HepG2 (cell line): Measurements from ENCODE around the gene ALKBH2. TPM values are rescaled to one million over a fixed set of nuclear protein-coding genes. Genes with fewer than 3 reads are reported as not detected.

Source experiments
- DR1 ChIP-seq: sonication (generic); formaldehyde crosslinking; IDR thresholded peaks from 2 replicates; pipeline ENCODE4 v1.8.0; 2021; ENCODE audit warnings: mild to moderate bottlenecking, missing genetic modification reagents, inconsistent platforms
- E2F2 ChIP-seq: sonication (generic); formaldehyde crosslinking; IDR thresholded peaks from 2 replicates; pipeline ENCODE4 v1.4.0; 2020; ENCODE audit warnings: missing genetic modification reagents, borderline replicate concordance
- FOXK1 ChIP-seq: sonication (generic); formaldehyde crosslinking; IDR thresholded peaks from 2 replicates; pipeline ENCODE4 v1.4.0; 2020; ENCODE audit warnings: low read depth, missing genetic modification reagents, borderline replicate concordance
- HDAC1 ChIP-seq: sonication (generic); formaldehyde crosslinking; IDR thresholded peaks from 2 replicates; pipeline ENCODE4 v1.5.1; 2020; ENCODE audit warnings: mild to moderate bottlenecking, missing genetic modification reagents
- HNF1B ChIP-seq: sonication (generic); formaldehyde crosslinking; IDR thresholded peaks from 2 replicates; pipeline ENCODE4 v1.5.1; 2020; ENCODE audit warnings: mild to moderate bottlenecking, moderate library complexity, missing genetic modification reagents
- KLF6 ChIP-seq: IDR thresholded peaks from 2 replicates; pipeline ENCODE4 v1.8.0; 2016; ENCODE audit warnings: missing biosample characterization, missing genetic modification reagents
- PHF5A ChIP-seq: IDR thresholded peaks from one replicate; pipeline ENCODE4 v1.6.1; 2018; ENCODE audit warnings: low read depth, missing genetic modification reagents; ENCODE audit not compliant: unreplicated experiment
- PTBP1 ChIP-seq: fragments of 200-400 bp; formaldehyde crosslinking; IDR thresholded peaks from 2 replicates; pipeline ENCODE4 v1.6.1; 2018; ENCODE audit warnings: low read length, low read depth; ENCODE audit not compliant: poor library complexity, severe bottlenecking
- RARG ChIP-seq: sonication (generic); formaldehyde crosslinking; IDR thresholded peaks from 2 replicates; pipeline ENCODE4 v1.4.0; 2020; ENCODE audit warnings: low read depth, mild to moderate bottlenecking, missing genetic modification reagents
- STAT6 ChIP-seq: sonication (generic); formaldehyde crosslinking; IDR thresholded peaks from 2 replicates; pipeline ENCODE4 v1.4.0; 2020; ENCODE audit warnings: missing genetic modification reagents, mild to moderate bottlenecking, borderline replicate concordance
- TBX3 ChIP-seq: fragments of 450-650 bp; IDR thresholded peaks from 2 replicates; pipeline ENCODE4 v1.6.1; 2017; ENCODE audit warnings: antibody characterized with exemption, mild to moderate bottlenecking, inconsistent platforms, borderline replicate concordance
- THAP11 ChIP-seq: IDR thresholded peaks from 2 replicates; pipeline ENCODE4 v1.6.1; 2016; ENCODE audit warnings: missing biosample characterization, missing genetic modification reagents
- TRIM22 ChIP-seq: fragments of 450-650 bp; IDR thresholded peaks from 2 replicates; pipeline ENCODE4 v1.6.1; 2017
- ZFP91 ChIP-seq: sonication (generic); formaldehyde crosslinking; IDR thresholded peaks from 2 replicates; pipeline ENCODE4 v1.9.0; 2022; ENCODE audit warnings: missing genetic modification reagents, mild to moderate bottlenecking, borderline replicate concordance
- ZNF121 ChIP-seq: sonication (generic); formaldehyde crosslinking; IDR thresholded peaks from 2 replicates; pipeline ENCODE4 v1.5.0; 2020; ENCODE audit warnings: mild to moderate bottlenecking, missing genetic modification reagents
- ZNF546 ChIP-seq: sonication (generic); formaldehyde crosslinking; conservative IDR thresholded peaks from 2 replicates; pipeline ENCODE4 v1.8.1; 2023; ENCODE audit warnings: mild to moderate bottlenecking, missing genetic modification reagents
- ZNF572 ChIP-seq: sonication (generic); formaldehyde crosslinking; IDR thresholded peaks from 2 replicates; pipeline ENCODE4 v1.5.1; 2020; ENCODE audit warnings: mild to moderate bottlenecking, missing genetic modification reagents
- ZNF816 ChIP-seq: sonication (generic); formaldehyde crosslinking; IDR thresholded peaks from 2 replicates; pipeline ENCODE4 v1.8.0; 2022; ENCODE audit warnings: missing genetic modification reagents, mild to moderate bottlenecking, borderline replicate concordance
- ZSCAN30 ChIP-seq: sonication (generic); formaldehyde crosslinking; IDR thresholded peaks from 2 replicates; pipeline ENCODE4 v1.5.0; 2020; ENCODE audit warnings: mild to moderate bottlenecking, missing genetic modification reagents
- polyA plus RNA-seq, 8 experiments: library from polyadenylated mRNA; depleted of rRNA in 3 of 8; stranded (reverse) in 7 of 8; unstranded in 1 of 8; fragments of >200 nt; fragmentation: Illumina TruSeq in 4 of 8; extraction: Trizol in 4 of 8; gene quantifications; 2 replicates each; pipeline versions ENCODE4 v1.2.1 to v1.2.3, GENCODE V29; 2011 to 2016; ENCODE audit warnings: low read depth in 4 of 8, missing spikeins in 1 of 8, mixed read lengths in 1 of 8; ENCODE audit not compliant: insufficient read depth in 1 of 8
- total RNA-seq, 5 experiments: library from RNA; depleted of rRNA; stranded (reverse); fragments of >200 nt; fragmentation: Illumina TruSeq; extraction: Trizol; gene quantifications; 2 replicates each; pipeline ENCODE4 v1.2.3, GENCODE V29; 2016; ENCODE audit warnings: low read depth in 1 of 5

ALKBH2 gene
- total and polyA plus RNA-seq, 2 of the 13 experiments (the other 11 are each of a cell fraction or from before 2014, with no cell fraction given): 21.0 to 40.5 TPM

GRCh38 chr12:109093022-109093918 lies at the start of gene ALKBH2 (continued):
- TF ChIP-seq ZFP91: peak; percentile 97
- TF ChIP-seq TBX3: no peak
- TF ChIP-seq PTBP1: peak; percentile 83
- peak; percentile 70; the same call in 1 of the 2 replicates for TF ChIP-seq ZNF121 (CRISPR knock-in tag)
- TF ChIP-seq TRIM22: no peak
- TF ChIP-seq DR1 (CRISPR knock-in tag): 0 out of 2 replicates have a peak, but pooled peaks have one; percentile 38
- TF ChIP-seq FOXK1 (CRISPR knock-in tag): peak; percentile 86; the same call in 1 of the 2 replicates
- TF ChIP-seq THAP11 (CRISPR knock-in tag): peak; percentile 91
- TF ChIP-seq ZSCAN30 (CRISPR knock-in tag): peak; percentile 91; the same call in 1 of the 2 replicates
- TF ChIP-seq HDAC1 (CRISPR knock-in tag): peak; percentile 96
- TF ChIP-seq ZNF816 (CRISPR knock-in tag): no peak; the same call in 1 of the 2 replicates
- TF ChIP-seq E2F2 (CRISPR knock-in tag): peak; percentile 23; the same call in 1 of the 2 replicates
- TF ChIP-seq STAT6 (CRISPR knock-in tag): peak; percentile 91; the same call in 1 of the 2 replicates
- peak; percentile 95 for TF ChIP-seq ZNF546 (CRISPR knock-in tag)
- TF ChIP-seq KLF6 (CRISPR knock-in tag): peak; percentile 96; the same call in 1 of the 2 replicates
- peak; percentile 96 for TF ChIP-seq ZNF572 (CRISPR knock-in tag)
- TF ChIP-seq PHF5A: peak; percentile 89
- TF ChIP-seq RARG (CRISPR knock-in tag): no peak
- TF ChIP-seq HNF1B (CRISPR knock-in tag): peak; percentile 95
